Right lobe of liver (tissue), 6 donors: Measurements from ENCODE around the gene LIN52. TPM values are rescaled to one million over a fixed set of nuclear protein-coding genes. Genes with fewer than 3 reads are reported as not detected.

ENCODE experiments used
- ATAC-seq, 4 donors: fragments of 200-7000 bp; cut with Tn5 transposase; one replicate each; pipeline ENCODE4 v1.9.1; 2020; ENCODE audit warnings: mild to moderate bottlenecking in 4 of 4, moderate library complexity in 4 of 4
- DNase-seq, 3 donors: peaks; one replicate each; pipeline ENCODE4 v3.0.0-alpha.2; 2020
- H3K27ac ChIP-seq, 3 donors: fragments of 200-600 bp; one replicate each; pipeline ENCODE4 v1.8.0; 2022
- H3K27me3 ChIP-seq, 2 donors: fragments of 200-600 bp; one replicate each; pipeline ENCODE4 v1.8.0; 2022
- H3K36me3 ChIP-seq, 4 donors: fragments of 200-600 bp; sonication (generic) in 1 of 4; one replicate each; pipeline versions ENCODE4 v1.5.1 to v1.8.0; 2017 to 2022; ENCODE audit warnings: control low read depth in 1 of 4
- H3K4me1 ChIP-seq, 4 donors: fragments of 200-600 bp; sonication (generic) in 1 of 4; one replicate each; pipeline versions ENCODE4 v1.5.1 to v1.8.0; 2017 to 2022; ENCODE audit warnings: control low read depth in 1 of 4
- H3K4me3 ChIP-seq, 3 donors: fragments of 200-600 bp; one replicate each; pipeline ENCODE4 v1.8.0; 2022
- H3K9me3 ChIP-seq, 4 donors: fragments of 200-600 bp; sonication (generic) in 1 of 4; one replicate each; pipeline versions ENCODE4 v1.5.1 to v1.8.0; 2017 to 2022; ENCODE audit warnings: control low read depth in 1 of 4
- POLR2A ChIP-seq: fragments of 450-650 bp; IDR thresholded peaks from one replicate; pipeline ENCODE4 v1.6.1; 2017; ENCODE audit warnings: antibody characterized with exemption, mild to moderate bottlenecking
- WGBS: methylation state at CpG from one replicate; pipeline ENCODE4 v1.1.6; 2018; ENCODE audit warnings: low coverage, low lambda C conversion rate; ENCODE audit not compliant: insufficient coverage; ENCODE audit errors: missing lambda C conversion rate; 5-methylcytosine and 5-hydroxymethylcytosine counted together
- intact Hi-C, 2 donors: fragments of 100-400 bp; cut with DNase I; formaldehyde crosslinking; loops; one replicate each; pipeline versions ENCODE4 v1.11.2 to v1.14.1; 2022
- total RNA-seq, 6 experiments: library from RNA; depleted of rRNA in 2 of 6; stranded (reverse); fragments of >200 nt in 2 of 6; fragmentation: NEBNext Ultra II Directional in 3 of 6; extraction: Animal tissue kit (Norgen Biotek cat#: 25700) in 3 of 6; gene quantifications; one replicate each; pipeline versions ENCODE4 v1.1.0 to v1.2.4, GENCODE V29; 2016 to 2023
- TF ChIP-seq, protein P1 (sequence below), 4 donors: fragments of 200-600 bp in 3 of 4; fragments of 450-650 bp in 1 of 4; IDR thresholded peaks; one replicate each; pipeline versions ENCODE4 v1.5.1 to v1.8.0; 2016 to 2022; ENCODE audit warnings: antibody characterized with exemption in 4 of 4, mild to moderate bottlenecking in 2 of 4
- donor health status: DM: no; HTN: yes; CAD: no.
- donor health status: DM: no; HTN: no; CAD: no.
- donor health status: DM: no; HTN: no; CAD: no.
- donor health status: DM: no; HTN: yes; CAD: no.
- donor health status: DM: no; HTN: yes; CAD: no.

LIN52 gene
- total RNA-seq, 6 experiments from 2014 or later = 2.3 to 59.5 (median 4.8) TPM

DNA sequence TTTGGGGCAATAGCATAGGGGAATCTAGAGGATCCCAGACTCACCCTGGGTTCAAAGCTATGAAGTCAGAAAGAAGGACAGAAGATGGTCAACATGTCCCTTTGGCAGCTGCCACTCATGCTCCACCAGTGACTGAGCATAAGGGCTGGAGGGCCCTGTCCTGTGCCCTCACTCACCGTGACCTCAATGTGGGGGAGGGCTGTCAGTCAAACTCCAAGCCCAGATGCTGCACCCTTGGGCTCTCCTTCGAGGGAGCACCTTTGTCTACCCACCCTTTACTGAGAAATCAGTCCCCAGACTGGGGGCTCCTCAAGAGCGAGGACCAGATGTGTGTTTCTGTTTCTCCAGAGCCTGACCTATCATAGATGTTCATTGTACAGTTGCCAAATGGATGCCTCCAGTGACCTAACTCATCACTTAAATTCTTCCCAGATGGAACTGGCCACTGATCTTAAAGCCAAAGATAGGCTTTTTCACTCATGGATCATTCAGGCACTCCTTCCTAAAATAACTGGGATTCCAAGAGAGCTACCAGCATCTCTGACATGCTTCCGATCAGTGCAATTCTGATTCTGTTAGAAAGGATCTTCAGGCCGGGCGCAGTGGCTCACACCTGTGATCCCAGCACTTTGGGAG is 127.3 kb downstream of the LIN52 start:
- DNase-seq (no peak), ATAC-seq (no peak)
- Histone ChIP-seq H3K27ac (no peak overlapping the region), H3K9me3 (no peaks in the 10 kb centered on the region), H3K36me3 (no peaks in the 10 kb centered on the region), H3K4me3 (no peak overlapping the region), H3K4me1 (no peaks in the 10 kb centered on the region), H3K27me3 (no peaks in the 10 kb centered on the region)
- 93% methylated on average over 4 of the region's 6 CpGs for WGBS
- intact Hi-C loops = no loop called here
- no peak for TF ChIP-seq POLR2A
- TF ChIP-seq, protein P1, sequence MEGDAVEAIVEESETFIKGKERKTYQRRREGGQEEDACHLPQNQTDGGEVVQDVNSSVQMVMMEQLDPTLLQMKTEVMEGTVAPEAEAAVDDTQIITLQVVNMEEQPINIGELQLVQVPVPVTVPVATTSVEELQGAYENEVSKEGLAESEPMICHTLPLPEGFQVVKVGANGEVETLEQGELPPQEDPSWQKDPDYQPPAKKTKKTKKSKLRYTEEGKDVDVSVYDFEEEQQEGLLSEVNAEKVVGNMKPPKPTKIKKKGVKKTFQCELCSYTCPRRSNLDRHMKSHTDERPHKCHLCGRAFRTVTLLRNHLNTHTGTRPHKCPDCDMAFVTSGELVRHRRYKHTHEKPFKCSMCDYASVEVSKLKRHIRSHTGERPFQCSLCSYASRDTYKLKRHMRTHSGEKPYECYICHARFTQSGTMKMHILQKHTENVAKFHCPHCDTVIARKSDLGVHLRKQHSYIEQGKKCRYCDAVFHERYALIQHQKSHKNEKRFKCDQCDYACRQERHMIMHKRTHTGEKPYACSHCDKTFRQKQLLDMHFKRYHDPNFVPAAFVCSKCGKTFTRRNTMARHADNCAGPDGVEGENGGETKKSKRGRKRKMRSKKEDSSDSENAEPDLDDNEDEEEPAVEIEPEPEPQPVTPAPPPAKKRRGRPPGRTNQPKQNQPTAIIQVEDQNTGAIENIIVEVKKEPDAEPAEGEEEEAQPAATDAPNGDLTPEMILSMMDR (IDR thresholded peaks at IDR 0.05) = no peak

DNA sequence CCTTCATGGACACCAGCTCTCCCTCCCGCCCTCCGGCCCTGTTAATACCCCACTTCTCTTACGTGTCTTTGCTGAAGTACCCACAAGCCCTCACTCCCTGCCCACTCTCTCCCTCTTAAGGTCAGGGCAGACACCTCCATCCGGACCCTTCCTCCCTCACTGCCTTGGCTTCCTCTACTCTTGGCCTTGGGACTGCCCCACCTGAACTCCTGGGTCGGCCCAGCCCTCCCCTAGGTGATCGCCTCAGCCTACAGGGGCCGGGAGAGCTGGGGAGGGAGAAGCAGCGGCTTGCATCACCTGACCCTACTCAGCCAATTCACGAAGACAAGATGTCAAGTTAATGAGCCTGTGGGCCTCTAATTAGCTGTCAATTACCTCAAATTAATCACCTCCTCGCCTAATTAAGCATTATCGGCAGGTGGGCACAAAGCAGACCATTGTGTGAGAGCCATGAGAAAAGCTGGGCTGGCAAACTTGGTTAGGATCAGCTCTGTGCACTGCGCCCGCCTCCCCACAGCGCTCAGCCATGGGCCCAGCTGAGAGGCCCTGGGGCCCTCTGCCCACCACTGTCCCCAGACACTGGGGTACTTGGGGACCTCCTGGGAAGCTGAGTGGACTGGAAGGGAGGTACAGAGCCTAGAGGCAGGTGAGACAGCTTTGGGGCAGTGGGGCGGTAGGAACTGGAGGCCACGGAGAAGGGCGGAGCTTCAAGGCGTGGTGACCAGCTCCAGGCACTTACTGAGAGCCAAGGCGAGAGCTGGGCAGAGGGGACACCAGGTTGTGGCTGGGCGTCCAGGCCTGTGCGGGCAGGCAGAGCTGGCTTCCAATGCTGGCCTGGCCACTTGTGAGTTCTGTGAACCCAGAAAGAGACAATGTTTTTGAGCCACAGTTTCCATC is 129.4 kb downstream of the LIN52 start:
- 74% methylated on average over 9 of the region's 21 CpGs for WGBS
- no peak for ATAC-seq

DNA sequence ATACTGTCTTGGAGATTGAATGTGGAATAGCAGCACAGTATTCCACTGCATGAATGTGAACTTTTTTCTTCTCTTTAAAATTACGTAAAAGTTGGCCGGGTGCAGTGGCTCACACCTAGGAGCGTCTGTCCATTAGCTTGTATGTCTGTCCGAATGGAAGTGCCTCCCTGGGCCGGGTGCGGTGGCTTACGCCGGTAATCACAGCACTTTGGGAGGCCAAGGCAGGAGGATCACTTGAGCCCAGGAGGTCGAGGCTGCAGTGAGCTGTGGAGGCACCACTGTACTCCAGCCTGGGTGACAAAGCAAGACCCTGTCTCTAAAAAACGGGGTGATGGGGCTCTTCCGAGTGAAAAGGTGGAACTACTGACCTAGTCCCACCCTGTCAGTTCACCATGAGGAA is 131.9 kb downstream of the LIN52 start:
- ATAC-seq (no peak), DNase-seq (no peak)
- no peaks in the 10 kb centered on the region for H3K27me3 ChIP-seq
- no peaks in the 10 kb centered on the region for H3K4me1 ChIP-seq
- WGBS = 98% methylated on average over 8 of the region's 11 CpGs
- intact Hi-C loops = no loop called here
- no peaks in the 10 kb centered on the region for H3K36me3 ChIP-seq
- H3K27ac ChIP-seq = no peak overlapping the region
- H3K9me3 ChIP-seq = no peaks in the 10 kb centered on the region
- no peak for TF ChIP-seq POLR2A
- TF ChIP-seq, protein P1 (IDR thresholded peaks at IDR 0.05) = no peak
- H3K4me3 ChIP-seq = no peak overlapping the region

More for the DNA sequence above, 129.4 kb downstream of the LIN52 start:
- Histone ChIP-seq H3K4me3 (no peak overlapping the region), H3K27ac (no peak overlapping the region), H3K27me3 (no peaks in the 10 kb centered on the region), H3K9me3 (no peaks in the 10 kb centered on the region), H3K36me3 (no peaks in the 10 kb centered on the region), H3K4me1 (no peaks in the 10 kb centered on the region)
- TF ChIP-seq POLR2A = no peak
- TF ChIP-seq, protein P1 (IDR thresholded peaks at IDR 0.05) = no peak
- intact Hi-C loops = no loop called here
- no peak for DNase-seq

DNA sequence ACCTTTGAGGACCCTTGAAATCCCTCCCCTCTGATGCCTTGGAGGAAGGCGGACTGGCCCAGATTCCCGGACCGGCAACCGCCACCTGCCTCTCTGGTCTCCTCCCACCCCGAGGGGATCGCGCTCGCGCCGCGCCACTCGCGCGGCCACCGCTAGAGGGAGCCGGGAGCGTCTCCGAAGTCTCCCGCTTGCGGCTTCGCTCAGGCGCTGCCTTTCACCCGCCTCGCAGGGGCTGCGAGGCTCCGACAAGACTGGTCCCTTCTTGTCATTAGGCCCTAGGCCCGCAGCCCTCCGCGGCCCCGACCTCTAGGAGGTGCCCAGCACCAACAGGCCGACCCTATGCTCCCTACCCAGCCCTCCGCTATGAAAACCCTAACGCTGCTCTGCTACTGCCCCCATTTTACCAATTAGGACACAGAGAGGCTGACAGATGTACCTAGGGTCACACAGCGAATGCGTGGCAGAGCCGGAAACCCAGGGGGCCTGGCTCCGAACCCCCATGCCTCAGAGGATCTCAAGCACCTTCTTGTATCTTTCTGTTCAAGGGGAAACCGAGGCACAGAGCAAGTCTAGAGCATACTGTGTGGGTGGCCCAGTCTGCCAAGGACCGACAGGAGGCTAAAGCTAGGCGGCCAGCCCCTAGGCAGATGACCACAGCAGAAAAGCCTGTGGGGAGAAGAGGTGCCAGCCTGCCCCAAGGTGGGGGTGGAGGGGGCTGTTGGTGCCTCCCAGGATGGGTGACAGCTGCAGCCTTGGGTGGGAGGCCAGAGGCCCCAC is 133.1 kb downstream of the LIN52 start:
- no peak overlapping the region for H3K27ac ChIP-seq
- TF ChIP-seq, protein P1 (IDR thresholded peaks at IDR 0.05) = peak; percentile 74 to 89 (median 88)
- TF ChIP-seq POLR2A = no peak
- no peaks in the 10 kb centered on the region for H3K36me3 ChIP-seq
- whole genome bisulfite sequencing = 28% methylated on average over 4 of the region's 40 CpGs
- intact Hi-C loops = no loop called here
- peak; percentile 74 to 78 (median 78) for DNase-seq
- peak overlapping the region in 1 of 3 donors; percentile 23 for H3K4me3 ChIP-seq
- no peaks in the 10 kb centered on the region for H3K4me1 ChIP-seq
- no peaks in the 10 kb centered on the region for H3K9me3 ChIP-seq
- no peaks in the 10 kb centered on the region for H3K27me3 ChIP-seq
- peak; percentile 92 to 98 (median 97) for ATAC-seq
